Activated B cell treated with CpG ODN at 0.5 μM for 24 hours (primary cell): Measurements from ENCODE around the gene RGS10. TPM values are rescaled to one million over a fixed set of nuclear protein-coding genes. Genes with fewer than 3 reads are reported as not detected.

Source experiments
- ATAC-seq: fragments of 200-7000 bp; cut with Tn5 transposase; one replicate; pipeline ENCODE4 v1.10.0; 2021; ENCODE audit warnings: low read depth, mild to moderate bottlenecking, moderate library complexity
- CTCF ChIA-PET: fragments of 350-600 bp; sonication (Branson Sonifier 250); formaldehyde crosslinking; loops from one replicate; lab custom pipeline; 2021; ENCODE audit warnings: antibody characterized with exemption; lab: Charles Lee
- POLR2A ChIA-PET: fragments of 350-600 bp; sonication (Branson Sonifier 250); formaldehyde crosslinking; loops from one replicate; lab custom pipeline; 2021; ENCODE audit warnings: antibody characterized with exemption; lab: Charles Lee
- DNase-seq: peaks from one replicate; pipeline ENCODE4 v3.0.0; 2022
- H3K27ac Mint-ChIP-seq: one replicate; pipeline ENCODE4 v1.8.0; 2020; ENCODE audit warnings: mixed read lengths
- H3K27me3 Mint-ChIP-seq: one replicate; pipeline ENCODE4 v1.8.0; 2021; ENCODE audit warnings: mixed read lengths
- H3K36me3 Mint-ChIP-seq: one replicate; pipeline ENCODE4 v1.8.0; 2021; ENCODE audit warnings: low read depth, mixed read lengths
- H3K4me1 Mint-ChIP-seq: one replicate; pipeline ENCODE4 v1.8.0; 2021; ENCODE audit warnings: mixed read lengths
- H3K4me3 Mint-ChIP-seq: one replicate; pipeline ENCODE4 v1.8.0; 2020; ENCODE audit warnings: mild to moderate bottlenecking, mixed read lengths
- H3K9me3 Mint-ChIP-seq: one replicate; pipeline ENCODE4 v1.8.0; 2020; ENCODE audit warnings: mixed read lengths
- CTCF ChIP-seq: fragments of 200-600 bp; IDR thresholded peaks from one replicate; pipeline ENCODE4 v1.8.0; 2022; ENCODE audit warnings: antibody characterized with exemption, mild to moderate bottlenecking
- intact Hi-C: fragments of 100-400 bp; cut with micrococcal nuclease; formaldehyde crosslinking; loops from one replicate; pipeline ENCODE4 v1.15.1; 2024
- total RNA-seq: library from RNA; stranded (reverse); gene quantifications from 2 replicates; pipeline ENCODE4 v1.2.3, GENCODE V29; 2022

Gene RGS10
- total RNA-seq, 1 donor from 2014 or later = 53.5 TPM

GRCh38 chr10:119523895-119524719 lies 18.4 kb downstream of the RGS10 start:
- no peak overlapping the region for H3K4me3 Mint-ChIP-seq
- POLR2A ChIA-PET = interaction anchor here (1.7 kb wide), 1 partner anchor 19 kb away, joined by 11 read pairs; the partner anchor contains the start of gene RGS10

GRCh38 chr10:119522747-119523426 lies 19.6 kb downstream of the RGS10 start:
- Mint-ChIP-seq H3K4me3 (no peak overlapping the region), H3K36me3 (peaks cover 33% of the 10 kb centered on the region), H3K4me1 (peaks cover 13% of the 10 kb centered on the region), H3K9me3 (no peaks in the 10 kb centered on the region), H3K27ac (no peak overlapping the region), H3K27me3 (no peaks in the 10 kb centered on the region)
- intact Hi-C loops = no loop called here
- no peak for TF ChIP-seq CTCF
- ATAC-seq (no peak), DNase-seq (no peak)
- POLR2A ChIA-PET = interaction anchor here (0.7 to 1.7 kb wide), 3 partner anchors 18 to 80 kb away, joined by 4 to 11 read pairs (median 5); partner anchors contain the start of gene RGS10
- CTCF ChIA-PET = no interaction called here

More at GRCh38 chr10:119523895-119524719, 18.4 kb downstream of the RGS10 start:
- no peak overlapping the region for H3K27ac Mint-ChIP-seq
- ATAC-seq = no peak
- no peaks in the 10 kb centered on the region for H3K27me3 Mint-ChIP-seq
- H3K4me1 Mint-ChIP-seq = peaks cover 4% of the 10 kb centered on the region
- intact Hi-C loops = no loop called here
- CTCF ChIA-PET = no interaction called here
- TF ChIP-seq CTCF = no peak
- no peak for DNase-seq
- no peaks in the 10 kb centered on the region for H3K9me3 Mint-ChIP-seq
- peaks cover 33% of the 10 kb centered on the region for H3K36me3 Mint-ChIP-seq

- H3K27me3 Mint-ChIP-seq = no peaks in the 10 kb centered on the region
- intact Hi-C loops = no loop called here
- DNase-seq (no peak), ATAC-seq (no peak)
- H3K4me1 Mint-ChIP-seq = peaks cover 25% of the 10 kb centered on the region
- TF ChIP-seq CTCF = no peak
- CTCF ChIA-PET = no interaction called here
- H3K4me3 Mint-ChIP-seq = no peak overlapping the region
- H3K36me3 Mint-ChIP-seq = peaks cover 31% of the 10 kb centered on the region
- POLR2A ChIA-PET = no interaction called here
- no peak overlapping the region for H3K27ac Mint-ChIP-seq
- H3K9me3 Mint-ChIP-seq = no peaks in the 10 kb centered on the region
Measured at GRCh38 chr10:119521443-119522204, 20.9 kb downstream of the RGS10 start.

GRCh38 chr10:119520283-119520682 lies 22.2 kb downstream of the RGS10 start:
- no peak for DNase-seq
- H3K36me3 Mint-ChIP-seq = peaks cover 26% of the 10 kb centered on the region
- peak overlapping the region; percentile 74 for H3K27ac Mint-ChIP-seq
- no peaks in the 10 kb centered on the region for H3K9me3 Mint-ChIP-seq
- no peak for TF ChIP-seq CTCF
- no peak overlapping the region for H3K4me3 Mint-ChIP-seq
- peaks cover 34% of the 10 kb centered on the region for H3K4me1 Mint-ChIP-seq
- ChIA-PET POLR2A (interaction anchor here (0.6 kb wide), 1 partner anchor 285 kb away, joined by 3 read pairs; no protein-coding TSS in a partner anchor), CTCF (no interaction called here)
- no peak for ATAC-seq
- intact Hi-C loops = no loop called here
- H3K27me3 Mint-ChIP-seq = no peaks in the 10 kb centered on the region
